Activated CD8-positive, alpha-beta memory T cell treated with anti-CD3 and anti-CD28 coated beads, Interleukin-2, amount 50 U/mL, for 48 hours (primary cell): ENCODE measurements around the gene USP40.

Source experiments
- DNase-seq: peaks from one replicate; pipeline ENCODE4 v3.0.0-alpha.2; 2020

USP40 gene

DNA sequence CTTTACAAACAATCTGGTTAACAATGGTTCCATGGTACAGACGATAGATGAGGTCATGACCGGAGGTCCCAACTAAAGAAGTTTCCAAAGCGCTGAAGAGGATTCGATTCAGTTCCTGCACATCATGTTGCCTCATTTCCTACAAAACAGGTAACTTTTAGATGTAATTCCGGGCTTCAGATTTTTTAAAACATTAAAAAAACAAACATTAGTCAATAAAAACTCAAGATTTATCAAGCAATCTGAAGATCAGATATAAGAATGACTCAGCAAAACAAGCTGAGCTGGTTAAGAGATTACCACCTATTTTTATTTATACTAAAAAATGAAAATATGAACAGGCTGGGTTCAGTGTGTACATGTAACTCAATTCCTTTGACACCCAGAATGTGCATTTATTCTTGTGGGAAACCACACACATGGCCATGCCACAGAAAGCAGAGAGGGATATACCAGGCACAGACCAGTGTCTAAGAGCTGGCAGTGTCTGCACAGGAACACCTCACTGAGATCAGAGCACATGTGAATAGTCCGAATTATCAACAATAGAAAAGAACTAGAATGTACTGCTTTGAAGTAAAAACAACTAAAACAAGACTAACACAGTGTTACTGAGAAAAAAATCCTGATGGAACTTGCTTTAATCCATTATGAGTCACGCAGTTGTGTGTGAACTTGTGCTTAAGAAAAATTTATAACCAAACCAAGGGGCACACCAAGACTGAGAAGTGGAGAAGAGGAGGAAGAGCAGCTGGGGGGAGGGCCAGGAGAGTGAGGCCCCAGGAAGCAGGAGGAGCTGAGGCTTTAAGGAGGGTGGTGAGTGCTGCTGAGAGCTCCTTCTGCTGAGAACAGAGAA, 9.5 kb downstream of the USP40 start:
- DNase-seq: no peak

- no peak for DNase-seq
Observed at GRCh38 chr2:233553366-233553765, 13.2 kb downstream of the USP40 start.

- DNase-seq: no peak
Observed at GRCh38 chr2:233551491-233551890, 15.1 kb downstream of the USP40 start.

- DNase-seq: no peak
Observed at GRCh38 chr2:233546774-233547173, 19.8 kb downstream of the USP40 start.

DNA sequence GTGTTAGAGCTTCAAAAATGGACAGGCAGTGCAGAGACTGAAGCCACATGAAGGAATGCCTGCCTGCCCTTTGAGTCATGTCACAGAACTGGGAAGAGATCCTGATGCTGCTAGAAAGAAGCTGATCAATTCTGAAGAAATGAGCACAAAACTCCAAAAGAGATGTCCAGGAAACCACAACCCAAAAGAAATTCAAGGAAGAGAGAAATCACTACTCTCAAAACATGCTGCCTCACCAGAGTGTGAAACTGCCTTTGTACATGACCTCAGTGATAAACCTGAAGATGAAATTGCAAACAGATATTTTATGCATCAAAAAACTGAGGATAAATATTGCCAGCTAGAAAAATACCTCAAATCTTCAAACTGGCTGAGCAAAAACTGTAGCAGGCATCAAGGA, 20.5 kb downstream of the USP40 start:
- no peak for DNase-seq

DNA sequence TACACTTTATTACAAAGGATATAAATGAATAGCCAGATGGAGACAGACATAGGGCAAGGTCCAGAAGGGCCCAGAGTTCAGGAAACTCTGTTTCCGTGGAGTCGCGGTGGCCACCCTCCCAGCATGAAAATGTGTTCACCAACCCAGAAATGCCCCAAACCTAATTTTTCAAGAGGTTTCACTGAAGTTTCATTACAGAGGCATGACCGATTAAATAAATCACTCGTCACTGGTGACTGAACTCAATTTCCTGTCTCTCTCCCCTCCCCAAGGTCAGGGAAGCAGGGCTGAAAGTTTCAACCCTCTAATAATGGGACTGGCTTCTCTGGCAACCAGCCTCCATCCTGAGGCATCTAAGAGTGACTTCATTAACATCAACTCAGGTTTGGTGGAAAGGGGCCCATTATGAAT, 22.4 kb downstream of the USP40 start:
- no peak for DNase-seq

DNA sequence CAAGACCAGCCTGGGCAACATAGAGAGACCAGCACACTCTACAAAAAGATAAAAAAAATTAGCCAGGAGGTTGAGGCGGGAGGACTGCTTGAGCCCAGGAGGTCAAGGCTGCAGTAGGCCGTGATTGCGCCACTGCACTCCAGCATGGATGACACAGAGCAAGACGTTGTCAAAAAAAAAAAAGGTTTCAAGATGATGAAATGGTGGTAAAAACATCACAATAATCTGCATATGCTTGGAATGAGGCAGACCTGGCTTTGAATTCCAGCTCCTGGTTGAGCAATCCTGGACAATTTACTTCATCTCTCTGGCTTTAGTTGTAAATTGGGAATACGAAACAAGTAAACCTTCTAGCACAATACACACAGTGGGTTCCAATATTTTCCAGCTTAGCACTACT, 24.1 kb downstream of the USP40 start:
- DNase-seq: no peak

DNA sequence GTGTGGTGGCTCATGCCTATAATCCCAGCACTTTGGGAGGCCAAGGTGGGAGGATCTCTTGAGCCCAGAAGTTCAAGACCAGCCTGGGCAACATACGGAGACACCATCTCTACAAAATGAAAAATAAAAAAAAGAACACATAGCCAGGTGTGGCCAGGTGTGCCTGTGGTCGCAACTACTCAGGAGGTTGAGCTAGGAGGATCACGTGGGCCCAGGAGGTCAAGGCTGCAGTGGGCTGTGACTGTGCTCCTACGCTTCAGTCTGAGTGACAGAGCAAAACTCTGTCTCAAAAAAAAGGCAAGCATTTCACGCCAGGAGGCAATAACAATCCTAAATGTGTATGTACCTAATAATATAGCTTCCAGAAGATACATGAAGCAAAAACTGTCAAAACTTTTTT, 27.8 kb downstream of the USP40 start:
- DNase-seq: no peak

GRCh38 chr2:233535271-233535670, 31.3 kb downstream of the USP40 start:
- no peak for DNase-seq

GRCh38 chr2:233532971-233533370, 33.6 kb downstream of the USP40 start:
- DNase-seq: no peak

GRCh38 chr2:233531955-233532354, 34.6 kb downstream of the USP40 start:
- no peak for DNase-seq

- DNase-seq: no peak
Observed at GRCh38 chr2:233530381-233530780, 36.2 kb downstream of the USP40 start.

GRCh38 chr2:233528182-233528581, 38.4 kb downstream of the USP40 start:
- no peak for DNase-seq

GRCh38 chr2:233525791-233526190, 40.8 kb downstream of the USP40 start:
- DNase-seq: no peak

DNA sequence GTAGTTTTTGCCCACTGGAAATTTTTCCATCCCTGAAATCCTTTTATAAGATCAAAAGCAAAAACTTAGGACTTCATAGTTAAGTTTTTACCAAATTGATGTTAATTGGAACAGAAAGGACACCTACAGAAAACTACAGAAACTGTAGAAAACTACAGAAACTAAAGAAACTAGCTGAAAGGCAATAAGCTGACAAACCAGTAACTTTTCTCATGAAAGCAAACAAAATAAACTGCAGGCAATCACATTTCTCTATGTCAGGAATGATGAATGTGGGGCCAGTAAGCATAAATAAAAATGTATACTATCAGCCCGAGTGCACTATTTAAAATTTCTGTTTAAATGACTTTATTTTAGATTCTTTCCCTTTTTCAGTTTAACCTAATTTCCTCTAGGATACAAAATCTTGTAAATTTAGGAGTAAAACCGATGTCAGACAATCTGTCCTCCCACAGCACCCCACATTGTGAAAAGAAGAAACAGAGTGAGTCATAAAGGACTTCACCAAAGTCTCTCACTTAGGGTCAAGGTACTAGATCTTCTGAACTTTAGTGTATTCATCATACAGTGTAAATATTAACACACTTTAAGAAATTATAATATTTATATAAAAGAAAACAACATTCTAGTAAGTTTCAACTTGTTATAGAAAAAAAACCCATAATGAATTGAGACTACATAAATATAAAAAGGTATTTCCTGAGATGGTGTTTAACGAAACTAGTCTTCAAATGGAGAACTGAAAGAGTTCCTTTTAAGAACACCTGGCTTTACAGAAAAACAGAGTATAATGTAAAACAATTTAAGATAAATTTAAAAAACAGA, 46.6 kb downstream of the USP40 start:
- DNase-seq: no peak

- DNase-seq: no peak
Observed at GRCh38 chr2:233513953-233514655, 52.5 kb downstream of the USP40 start.

DNA sequence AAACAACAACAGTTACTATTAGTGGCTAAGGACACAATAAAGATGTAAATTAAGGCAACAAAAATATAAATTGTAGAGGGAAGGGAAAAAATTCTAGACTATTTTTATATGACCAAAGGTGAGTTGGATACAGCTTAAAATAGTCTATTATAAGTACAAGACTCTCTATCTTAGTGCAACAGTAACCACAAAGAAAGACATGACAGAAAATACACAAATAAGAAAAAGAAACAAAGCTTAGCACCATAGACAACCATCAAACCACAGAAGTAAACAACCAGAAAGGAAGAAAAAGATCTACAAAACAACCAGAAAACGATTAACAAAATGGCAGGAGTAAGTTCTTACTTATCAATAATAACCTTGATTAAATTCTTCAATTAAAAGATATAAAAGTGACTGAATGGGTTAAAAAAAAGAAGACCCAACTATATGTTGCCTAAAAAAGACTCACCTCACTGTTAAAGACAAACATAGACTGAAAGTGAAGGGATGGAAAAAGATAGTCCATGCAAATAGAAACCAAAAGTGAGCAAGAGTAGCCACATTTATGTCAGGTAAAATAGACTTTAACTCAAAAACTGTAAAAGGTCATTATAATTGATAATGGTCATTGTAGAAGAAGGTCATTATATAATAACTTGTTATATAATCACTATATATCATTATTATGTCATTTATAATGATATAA, 62.5 kb downstream of the USP40 start:
- no peak for DNase-seq

DNA sequence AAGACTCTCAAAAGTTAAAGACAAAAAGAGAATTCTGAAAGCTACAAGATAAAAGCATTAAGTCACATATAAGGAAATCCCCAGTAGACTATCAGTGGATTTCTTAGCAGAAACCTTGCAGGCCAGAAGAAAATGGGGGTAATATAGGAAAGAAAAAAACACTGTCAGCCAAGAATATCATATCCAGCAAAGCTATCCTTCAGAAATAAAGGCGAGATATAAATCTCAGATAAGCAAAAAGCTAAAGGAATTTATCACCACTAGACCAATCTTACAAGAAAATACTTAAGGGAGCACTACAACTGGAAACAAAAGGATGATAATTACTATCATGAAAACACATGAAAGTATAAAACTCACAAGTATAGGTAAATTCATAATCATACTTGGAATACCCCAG, 63.1 kb downstream of the USP40 start:
- DNase-seq: no peak

- no peak for DNase-seq
Observed at GRCh38 chr2:233501198-233502076, 65.1 kb downstream of the USP40 start.

GRCh38 chr2:233499928-233500327, 66.7 kb downstream of the USP40 start:
- no peak for DNase-seq

- no peak for DNase-seq
Observed at GRCh38 chr2:233498126-233498525, 68.5 kb downstream of the USP40 start.

GRCh38 chr2:233497692-233498091, 68.9 kb downstream of the USP40 start:
- no peak for DNase-seq
